K562 (cell line): ENCODE data around the gene COL15A1. TPM values are rescaled to one million over a fixed set of nuclear protein-coding genes. Genes with fewer than 3 reads are reported as not detected.

ENCODE experiments used
- BRF1 ChIP-seq: IDR thresholded peaks from 3 replicates; pipeline ENCODE4 v1.6.1; 2011; ENCODE audit warnings: borderline replicate concordance, mild to moderate bottlenecking; ENCODE audit not compliant: insufficient read length; ENCODE audit errors: extremely low read depth
- CHD2 ChIP-seq: IDR thresholded peaks from 2 replicates; pipeline ENCODE4 v1.6.1; 2011; ENCODE audit warnings: low read depth, low read length
- CREB3L1 ChIP-seq: fragments of 450-650 bp; IDR thresholded peaks from 2 replicates; pipeline ENCODE4 v1.6.1; 2014; ENCODE audit warnings: low read depth, mild to moderate bottlenecking, moderate library complexity, borderline replicate concordance
- CTBP1 ChIP-seq: fragments of 450-650 bp; IDR thresholded peaks from 2 replicates; pipeline ENCODE4 v1.6.1; 2016; ENCODE audit warnings: borderline replicate concordance
- FOXP1 ChIP-seq: sonication (generic); formaldehyde crosslinking; IDR thresholded peaks from 2 replicates; pipeline ENCODE4 v1.8.0; 2022; ENCODE audit warnings: mild to moderate bottlenecking, missing genetic modification reagents
- GTF3C2 ChIP-seq: IDR thresholded peaks from 3 replicates; pipeline ENCODE4 v1.6.1; 2011; ENCODE audit warnings: borderline replicate concordance, mild to moderate bottlenecking, moderate library complexity; ENCODE audit not compliant: insufficient read length; ENCODE audit errors: extremely low read depth
- ID3 ChIP-seq, 2 experiments: fragments of 250-450 bp in 1 of 2; fragments of 450-650 bp in 1 of 2; sonication (Bioruptor Pico) in 1 of 2; IDR thresholded peaks; 2 replicates each; pipeline versions ENCODE4 v1.6.1 to v1.8.0; 2016 to 2021; ENCODE audit warnings: mild to moderate bottlenecking in 2 of 2, moderate library complexity in 2 of 2, missing compliant biosample characterization in 1 of 2, missing genetic modification characterization in 1 of 2
- KAT2B ChIP-seq: IDR thresholded peaks from one replicate; pipeline ENCODE4 v1.6.1; 2012; ENCODE audit warnings: low read depth, mild to moderate bottlenecking, control low read depth, inconsistent platforms, low read length, moderate library complexity
- KAT8 ChIP-seq: fragments of 450-650 bp; IDR thresholded peaks from 2 replicates; pipeline ENCODE4 v1.6.1; 2016; ENCODE audit warnings: low read depth, mild to moderate bottlenecking
- MBD1 ChIP-seq: fragments of 250-450 bp; sonication (Bioruptor Pico); IDR thresholded peaks from 2 replicates; pipeline ENCODE4 v1.8.0; 2022; ENCODE audit warnings: inconsistent platforms
- NFIC ChIP-seq: fragments of 450-650 bp; IDR thresholded peaks from 2 replicates; pipeline ENCODE4 v1.6.1; 2017; ENCODE audit warnings: mild to moderate bottlenecking, inconsistent platforms
- POLR2B ChIP-seq: fragments of 450-650 bp; IDR thresholded peaks from 2 replicates; pipeline ENCODE4 v1.6.1; 2018; ENCODE audit warnings: low read depth; ENCODE audit not compliant: partially characterized antibody
- RAD51 ChIP-seq: fragments of 450-650 bp; IDR thresholded peaks from 2 replicates; pipeline ENCODE4 v1.7.1; 2016; ENCODE audit warnings: low read depth, mild to moderate bottlenecking, borderline replicate concordance
- RFX7 ChIP-seq: fragments of 250-450 bp; sonication (Bioruptor Pico); IDR thresholded peaks from 2 replicates; pipeline ENCODE4 v1.5.1; 2021; ENCODE audit warnings: mild to moderate bottlenecking
- SMC3 ChIP-seq: conservative IDR thresholded peaks from 2 replicates; pipeline ENCODE4 v1.6.1; 2011; ENCODE audit warnings: low read depth, low read length, improper control_type of control experiment; ENCODE audit not compliant: insufficient read depth
- SNIP1 ChIP-seq: fragments of 450-650 bp; IDR thresholded peaks from 2 replicates; pipeline ENCODE4 v1.7.1; 2017; ENCODE audit warnings: low read depth, mild to moderate bottlenecking
- SP1 ChIP-seq: sonication (generic); formaldehyde crosslinking; IDR thresholded peaks from 2 replicates; pipeline ENCODE4 v1.8.1; 2022; ENCODE audit warnings: mild to moderate bottlenecking, missing genetic modification reagents
- YBX1 ChIP-seq: fragments of 450-650 bp; IDR thresholded peaks from 2 replicates; pipeline ENCODE4 v1.7.1; 2016; ENCODE audit warnings: mild to moderate bottlenecking
- polyA plus RNA-seq, 8 experiments: library from polyadenylated mRNA; depleted of rRNA in 4 of 8; stranded (reverse) in 5 of 8; unstranded in 3 of 8; fragments of >200 nt; fragmentation: Nextera tagmentation in 2 of 8; fragmentation: Illumina TruSeq in 1 of 8; extraction: Ambion mirVana in 2 of 8; extraction: Trizol in 1 of 8; gene quantifications; 2 replicates each; pipeline versions ENCODE4 v1.2.1 to v1.2.3, GENCODE V29; 2011 to 2014; ENCODE audit warnings: inconsistent platforms in 1 of 8, missing spikeins in 1 of 8
- total RNA-seq, 7 experiments: library from RNA; depleted of rRNA in 6 of 7; stranded (reverse); fragments of >200 nt in 6 of 7; fragmentation: Illumina TruSeq in 2 of 7; extraction: Trizol in 2 of 7; gene quantifications; 2 replicates each; pipeline versions ENCODE4 v1.2.1 to v1.2.3, GENCODE V29; 2011 to 2021; ENCODE audit warnings: low replicate concordance in 1 of 7
- TF ChIP-seq, protein P1 (sequence below): fragments of 450-650 bp; conservative IDR thresholded peaks from 2 replicates; pipeline ENCODE4 v1.6.1; 2016; ENCODE audit warnings: missing genetic modification characterization, low read depth, mild to moderate bottlenecking, control low read depth, missing compliant biosample characterization

Gene COL15A1
- total and polyA plus RNA-seq, 9 of the 15 experiments (the other 6 are each of a cell fraction or from before 2014, with no cell fraction given): 0.46 to 5.1 (median 2.6) TPM

- TF ChIP-seq ID3 (CRISPR knock-in tag; IDR thresholded peaks at IDR 0.05): no peak
- peak; percentile 96 for TF ChIP-seq ID3 (tag; IDR thresholded peaks at IDR 0.05)
- TF ChIP-seq NFIC: peak; percentile 67
- no peak for TF ChIP-seq FOXP1
- TF ChIP-seq CTBP1: peak; percentile 20; the same call in 1 of the 2 replicates
- no peak for TF ChIP-seq SP1 (CRISPR knock-in tag)
- peak; percentile 70 for TF ChIP-seq RFX7
- no peak for TF ChIP-seq RAD51
- no peak for TF ChIP-seq SNIP1
- no peak for TF ChIP-seq SMC3
- no peak for TF ChIP-seq BRF1
- TF ChIP-seq KAT8: peak; percentile 80; the same call in 1 of the 2 replicates
- TF ChIP-seq CHD2: no peak
- TF ChIP-seq, protein P1, sequence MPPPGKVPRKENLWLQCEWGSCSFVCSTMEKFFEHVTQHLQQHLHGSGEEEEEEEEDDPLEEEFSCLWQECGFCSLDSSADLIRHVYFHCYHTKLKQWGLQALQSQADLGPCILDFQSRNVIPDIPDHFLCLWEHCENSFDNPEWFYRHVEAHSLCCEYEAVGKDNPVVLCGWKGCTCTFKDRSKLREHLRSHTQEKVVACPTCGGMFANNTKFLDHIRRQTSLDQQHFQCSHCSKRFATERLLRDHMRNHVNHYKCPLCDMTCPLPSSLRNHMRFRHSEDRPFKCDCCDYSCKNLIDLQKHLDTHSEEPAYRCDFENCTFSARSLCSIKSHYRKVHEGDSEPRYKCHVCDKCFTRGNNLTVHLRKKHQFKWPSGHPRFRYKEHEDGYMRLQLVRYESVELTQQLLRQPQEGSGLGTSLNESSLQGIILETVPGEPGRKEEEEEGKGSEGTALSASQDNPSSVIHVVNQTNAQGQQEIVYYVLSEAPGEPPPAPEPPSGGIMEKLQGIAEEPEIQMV (tag): peak; percentile 85
- TF ChIP-seq MBD1 (CRISPR knock-in tag): no peak
- TF ChIP-seq POLR2B: peak; percentile 100
- TF ChIP-seq GTF3C2: no peak
- TF ChIP-seq CREB3L1: peak; percentile 98
- no peak for TF ChIP-seq YBX1
- no peak for TF ChIP-seq KAT2B
These were observed 130.5 kb downstream of the COL15A1 start (continued) for GRCh38 chr9:99073985-99074901.
